Measurements from ENCODE around the gene SERINC5. TPM values are rescaled to one million over a fixed set of nuclear protein-coding genes. Genes with fewer than 3 reads are reported as not detected.
A peak's percentile ranks its signal among the peaks of the same experiment; 100 is the strongest.

The SERINC5 gene
- total RNA-seq, 1 experiment from 2014 or later: 5.7 TPM

DNA sequence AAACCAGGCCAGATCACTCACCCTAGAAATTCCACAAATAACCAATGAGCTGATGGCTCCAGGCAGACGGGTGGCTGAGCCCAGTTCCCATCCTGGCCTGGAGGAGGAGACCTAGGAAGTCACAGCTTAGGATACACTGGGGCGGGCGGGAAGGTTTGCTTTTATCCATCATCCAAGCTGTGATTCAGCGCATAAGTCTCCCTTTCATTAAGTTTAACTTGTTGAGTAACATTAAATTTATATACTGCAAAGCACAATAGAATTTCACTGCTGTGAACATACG is 165.0 kb downstream of the SERINC5 start:
- Histone ChIP-seq H3K9me3 (ENCODE audit: low read length) (no peaks in the 10 kb centered on the region), H3K9ac (ENCODE audit: low read length) (no peak overlapping the region), H3K36me3 (ENCODE audit: low read depth, low read length) (no peaks in the 10 kb centered on the region), H3K27me3 (ENCODE audit: low read length) (no peaks in the 10 kb centered on the region), H2AFZ (ENCODE audit: low read length) (no peak overlapping the region), H4K20me1 (ENCODE audit: low read length) (no peaks in the 10 kb centered on the region), H3K4me2 (ENCODE audit: low read length) (no peak overlapping the region), H3K79me2 (ENCODE audit: low read length) (no peaks in the 10 kb centered on the region), H3F3A (ENCODE audit: low read length, unreplicated experiment) (no peaks in the 10 kb centered on the region), H3K4me3 (ENCODE audit: low read length) (no peak overlapping the region), H3K4me1 (ENCODE audit: insufficient read depth, low read length) (no peaks in the 10 kb centered on the region), H3K9me2 (replicated peaks; ENCODE audit: low read length) (no peaks in the 10 kb centered on the region), H3K27ac (ENCODE audit: low read length) (no peak overlapping the region)
- intact Hi-C loops (cut with micrococcal nuclease): loop anchor here (1.0 to 5.0 kb wide), 3 partner anchors 86 to 216 kb away; no protein-coding TSS in a partner anchor
- no peak for DNase-seq
- no peak for ATAC-seq
- no TSS peak for BruUV-seq (replicated peaks)
- POLR2A ChIA-PET (ENCODE audit: unreplicated experiment): no interaction called here
- CTCF ChIA-PET: interaction anchor here (1.9 kb wide), 1 partner anchor 217 kb away, joined by 40 read pairs; no protein-coding TSS in a partner anchor
- TF ChIP-seq EZH2phosphoT487 (IDR thresholded peaks at IDR 0.05; ENCODE audit: borderline replicate concordance, low read length) (no peak), EZH2 (IDR thresholded peaks at IDR 0.05; ENCODE audit: low read length, unreplicated experiment) (no peak)
- TF ChIP-seq, protein P1, sequence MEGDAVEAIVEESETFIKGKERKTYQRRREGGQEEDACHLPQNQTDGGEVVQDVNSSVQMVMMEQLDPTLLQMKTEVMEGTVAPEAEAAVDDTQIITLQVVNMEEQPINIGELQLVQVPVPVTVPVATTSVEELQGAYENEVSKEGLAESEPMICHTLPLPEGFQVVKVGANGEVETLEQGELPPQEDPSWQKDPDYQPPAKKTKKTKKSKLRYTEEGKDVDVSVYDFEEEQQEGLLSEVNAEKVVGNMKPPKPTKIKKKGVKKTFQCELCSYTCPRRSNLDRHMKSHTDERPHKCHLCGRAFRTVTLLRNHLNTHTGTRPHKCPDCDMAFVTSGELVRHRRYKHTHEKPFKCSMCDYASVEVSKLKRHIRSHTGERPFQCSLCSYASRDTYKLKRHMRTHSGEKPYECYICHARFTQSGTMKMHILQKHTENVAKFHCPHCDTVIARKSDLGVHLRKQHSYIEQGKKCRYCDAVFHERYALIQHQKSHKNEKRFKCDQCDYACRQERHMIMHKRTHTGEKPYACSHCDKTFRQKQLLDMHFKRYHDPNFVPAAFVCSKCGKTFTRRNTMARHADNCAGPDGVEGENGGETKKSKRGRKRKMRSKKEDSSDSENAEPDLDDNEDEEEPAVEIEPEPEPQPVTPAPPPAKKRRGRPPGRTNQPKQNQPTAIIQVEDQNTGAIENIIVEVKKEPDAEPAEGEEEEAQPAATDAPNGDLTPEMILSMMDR (conservative IDR thresholded peaks at IDR 0.05; ENCODE audit: low read depth, low read length): no peak

DNA sequence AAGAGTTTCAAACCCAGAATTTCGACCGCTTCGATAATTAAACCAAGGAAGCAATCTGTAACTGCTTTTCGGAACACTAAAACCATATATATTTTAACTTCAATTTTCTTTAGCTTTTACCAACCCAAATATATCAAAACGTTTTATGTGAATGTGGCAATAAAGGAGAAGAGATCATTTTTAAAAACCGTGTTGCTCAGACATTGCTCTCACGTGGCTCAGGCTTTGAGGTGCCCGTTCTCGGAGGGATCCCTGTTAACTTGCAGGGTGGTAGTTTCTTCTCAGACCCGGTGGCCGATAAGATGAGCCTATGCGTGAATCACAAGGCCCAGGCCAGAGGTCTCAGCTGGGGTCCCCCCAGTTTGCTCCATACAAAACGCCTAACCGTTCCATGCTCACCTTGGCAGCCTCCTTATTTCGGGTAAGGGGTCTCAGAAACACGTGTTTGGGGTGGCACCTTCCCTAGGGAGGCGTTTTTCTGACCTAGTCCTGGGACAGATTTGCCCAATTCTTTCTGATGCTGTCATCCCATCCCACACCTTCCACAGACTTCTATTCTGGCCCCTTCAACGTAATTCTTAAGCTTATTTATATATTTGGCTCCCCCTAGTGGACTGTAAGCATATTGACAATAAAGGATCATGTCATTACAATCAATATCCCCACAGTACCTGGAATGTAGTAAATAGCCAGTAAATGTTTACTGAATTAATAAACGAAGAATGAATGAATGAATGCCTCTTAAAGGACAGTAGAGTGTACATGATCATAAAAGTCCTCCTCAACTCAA is 172.6 kb downstream of the SERINC5 start:
- Histone ChIP-seq H3K27ac (ENCODE audit: low read length) (no peak overlapping the region), H2AFZ (ENCODE audit: low read length) (peak overlapping the region; percentile 82), H3K4me1 (ENCODE audit: insufficient read depth, low read length) (no peaks in the 10 kb centered on the region; the same call in 1 of the 2 replicates), H3K4me2 (ENCODE audit: low read length) (peak overlapping the region; percentile 90), H3K79me2 (ENCODE audit: low read length) (no peaks in the 10 kb centered on the region), H3K36me3 (ENCODE audit: low read depth, low read length) (no peaks in the 10 kb centered on the region), H3K9ac (ENCODE audit: low read length) (0 out of 2 replicates have a peak overlapping the region, but pooled peaks have one; percentile 14), H4K20me1 (ENCODE audit: low read length) (no peaks in the 10 kb centered on the region), H3K4me3 (ENCODE audit: low read length) (peak overlapping the region; percentile 62), H3F3A (ENCODE audit: low read length, unreplicated experiment) (no peaks in the 10 kb centered on the region), H3K9me2 (replicated peaks; ENCODE audit: low read length) (no peaks in the 10 kb centered on the region), H3K27me3 (ENCODE audit: low read length) (no peaks in the 10 kb centered on the region), H3K9me3 (ENCODE audit: low read length) (no peaks in the 10 kb centered on the region)
- BruUV-seq (replicated peaks): no TSS peak
- TF ChIP-seq, protein P1 (conservative IDR thresholded peaks at IDR 0.05; ENCODE audit: low read depth, low read length): peak; percentile 73
- TF ChIP-seq EZH2phosphoT487 (IDR thresholded peaks at IDR 0.05; ENCODE audit: borderline replicate concordance, low read length): no peak
- intact Hi-C loops (cut with micrococcal nuclease): loop anchor here (1.0 to 10.0 kb wide), 6 partner anchors 92 to 1062 kb away; partner anchors contain the start of gene MTX3
- peak; percentile 87 for ATAC-seq
- POLR2A ChIA-PET (ENCODE audit: unreplicated experiment): no interaction called here
- DNase-seq: peak; percentile 76
- CTCF ChIA-PET: interaction anchor here (0.5 to 1.5 kb wide), 13 partner anchors 9 to 1062 kb away, joined by 3 to 15 read pairs (median 4); no protein-coding TSS in a partner anchor

GRCh38 chr5:80082731-80083100 is 173.1 kb downstream of the SERINC5 start:
- TF ChIP-seq EZH2phosphoT487 (IDR thresholded peaks at IDR 0.05; ENCODE audit: borderline replicate concordance, low read length): no peak
- TF ChIP-seq, protein P1 (conservative IDR thresholded peaks at IDR 0.05; ENCODE audit: low read depth, low read length): peak; percentile 88
- no peaks in the 10 kb centered on the region for H3F3A ChIP-seq (ENCODE audit: low read length, unreplicated experiment)
- POLR2A ChIA-PET (ENCODE audit: unreplicated experiment): no interaction called here
- H3K27ac ChIP-seq (ENCODE audit: low read length): no peak overlapping the region
- intact Hi-C loops (cut with micrococcal nuclease): loop anchor here (1.0 to 10.0 kb wide), 6 partner anchors 91 to 1062 kb away; partner anchors contain the start of gene MTX3
- H4K20me1 ChIP-seq (ENCODE audit: low read length): no peaks in the 10 kb centered on the region
- H3K4me1 ChIP-seq (ENCODE audit: insufficient read depth, low read length): no peaks in the 10 kb centered on the region; the same call in 1 of the 2 replicates
- CTCF ChIA-PET: interaction anchor here (0.6 to 1.5 kb wide), 9 partner anchors 9 to 1062 kb away, joined by 3 to 13 read pairs (median 4); no protein-coding TSS in a partner anchor
- no peaks in the 10 kb centered on the region for H3K36me3 ChIP-seq (ENCODE audit: low read depth, low read length)
- peak overlapping the region; percentile 62 for H3K4me3 ChIP-seq (ENCODE audit: low read length)
- no peaks in the 10 kb centered on the region for H3K79me2 ChIP-seq (ENCODE audit: low read length)
- H3K27me3 ChIP-seq (ENCODE audit: low read length): no peaks in the 10 kb centered on the region
- no peaks in the 10 kb centered on the region for H3K9me2 ChIP-seq (replicated peaks; ENCODE audit: low read length)
- H3K9me3 ChIP-seq (ENCODE audit: low read length): no peaks in the 10 kb centered on the region
- peak; percentile 77 for ATAC-seq
- no TSS peak for BruUV-seq (replicated peaks)
- peak overlapping the region; percentile 82 for H2AFZ ChIP-seq (ENCODE audit: low read length)
- H3K9ac ChIP-seq (ENCODE audit: low read length): 0 out of 2 replicates have a peak overlapping the region, but pooled peaks have one; percentile 14
- H3K4me2 ChIP-seq (ENCODE audit: low read length): peak overlapping the region; percentile 90
- peak; percentile 73 for DNase-seq
